MG63 (cell line): ENCODE measurements around the gene LRCH4. TPM values are rescaled to one million over a fixed set of nuclear protein-coding genes. Genes with fewer than 3 reads are reported as not detected.
A peak's percentile ranks its signal among the peaks of the same experiment; 100 is the strongest.

Source experiments
- DNase-seq: peaks from one replicate; pipeline ENCODE4 v3.0.0-alpha.2; 2020
- H3K27me3 ChIP-seq: fragments of 250-450 bp; sonication (Bioruptor Pico); 2 replicates; pipeline ENCODE4 v1.5.1; 2020; ENCODE audit warnings: mild to moderate bottlenecking, moderate library complexity
- H3K36me3 ChIP-seq: fragments of 250-450 bp; sonication (Bioruptor Pico); 2 replicates; pipeline ENCODE4 v1.5.1; 2020; ENCODE audit warnings: mild to moderate bottlenecking, moderate library complexity
- H3K4me3 ChIP-seq: fragments of 250-450 bp; sonication (Bioruptor Pico); 2 replicates; pipeline ENCODE4 v1.5.1; 2020; ENCODE audit warnings: mild to moderate bottlenecking, moderate library complexity
- H3K9me3 ChIP-seq: fragments of 250-450 bp; sonication (Bioruptor Pico); 2 replicates; pipeline ENCODE4 v1.5.1; 2020; ENCODE audit warnings: mild to moderate bottlenecking, moderate library complexity
- total RNA-seq: library from RNA; depleted of rRNA; stranded (reverse); fragments of >200 nt; shearing (Covaris generic); gene quantifications from 2 replicates; pipeline ENCODE4 v1.2.3, GENCODE V29; 2014; ENCODE audit warnings: low replicate concordance

LRCH4 gene
- total RNA-seq, 1 experiment from 2014 or later = 6.3 TPM

DNA sequence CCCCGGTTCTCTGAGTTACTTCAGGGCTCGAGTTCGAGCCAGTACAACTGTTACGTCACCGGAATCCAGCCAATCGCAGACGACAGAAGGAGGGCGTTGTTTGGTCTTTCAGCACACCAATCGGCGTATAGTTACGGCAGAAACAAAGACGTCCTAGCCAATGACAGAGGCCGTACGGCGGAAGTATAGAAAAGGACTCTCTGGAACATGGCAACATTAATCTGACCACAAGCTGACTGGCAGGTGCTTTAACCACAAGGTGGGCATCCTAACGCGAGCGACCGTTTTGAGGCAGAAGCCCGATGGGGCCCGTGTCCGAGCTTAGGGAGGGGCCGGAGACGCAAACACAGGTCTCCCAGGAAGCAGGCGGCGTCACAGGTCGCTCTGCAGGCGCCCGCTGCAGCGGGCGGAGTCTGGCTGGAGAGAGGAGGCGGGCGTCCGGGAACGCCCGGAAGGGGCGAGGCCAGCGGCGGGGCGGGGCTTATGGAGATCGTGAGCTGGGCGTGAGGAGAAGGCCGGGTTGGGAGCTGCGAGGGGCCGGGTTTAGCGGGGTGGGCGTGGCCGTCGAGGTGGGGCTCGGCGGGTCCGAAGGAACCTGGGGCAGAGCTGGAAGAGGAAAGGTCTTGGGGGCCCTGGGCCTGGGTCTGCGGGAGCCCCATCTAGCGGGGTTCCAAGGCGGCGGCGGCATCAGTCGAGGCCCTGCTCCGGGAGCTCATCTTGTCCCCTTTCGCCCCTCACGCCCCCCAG lies 26.2 kb upstream of the LRCH4 start, which contains the start of gene MOSPD3:
MOSPD3 (plus strand) TSS at position 558 of the 747 bp plus-strand sequence. CDS start 252 bp downstream, outside the sequence.
- peak within 1 kb of the TSS; percentile 64 for H3K4me3 ChIP-seq

DNA sequence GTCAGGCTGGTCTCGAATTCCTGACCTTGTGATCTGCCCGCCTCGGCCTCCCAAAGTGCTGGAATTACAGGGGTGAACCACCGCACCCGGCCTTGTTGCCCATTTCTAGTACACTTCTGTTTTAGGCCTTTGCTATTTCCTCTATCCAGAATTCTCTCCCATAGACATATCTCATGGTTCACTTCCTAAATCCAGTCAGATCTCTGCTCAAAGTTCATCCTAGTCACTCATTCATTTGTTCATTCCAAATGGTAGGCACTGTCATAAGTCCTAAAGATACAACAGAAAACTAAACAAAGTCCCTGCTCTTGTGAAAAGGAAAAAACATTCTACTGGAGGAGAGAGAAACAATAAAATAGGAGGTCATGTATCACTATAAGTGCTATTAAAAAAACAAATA lies 24.0 kb upstream of the LRCH4 start:
- Histone ChIP-seq H3K4me3 (no peak overlapping the region), H3K27me3 (no peaks in the 10 kb centered on the region), H3K36me3 (peaks cover 9% of the 10 kb centered on the region), H3K9me3 (no peaks in the 10 kb centered on the region)
- no peak for DNase-seq

More for the DNA sequence above, 26.2 kb upstream of the LRCH4 start, which contains the start of gene MOSPD3:
- Histone ChIP-seq H3K9me3 (no peaks in the 10 kb centered on the region), H3K36me3 (peaks cover 5% of the 10 kb centered on the region), H3K27me3 (no peaks in the 10 kb centered on the region)
- peak; percentile 94 for DNase-seq

DNA sequence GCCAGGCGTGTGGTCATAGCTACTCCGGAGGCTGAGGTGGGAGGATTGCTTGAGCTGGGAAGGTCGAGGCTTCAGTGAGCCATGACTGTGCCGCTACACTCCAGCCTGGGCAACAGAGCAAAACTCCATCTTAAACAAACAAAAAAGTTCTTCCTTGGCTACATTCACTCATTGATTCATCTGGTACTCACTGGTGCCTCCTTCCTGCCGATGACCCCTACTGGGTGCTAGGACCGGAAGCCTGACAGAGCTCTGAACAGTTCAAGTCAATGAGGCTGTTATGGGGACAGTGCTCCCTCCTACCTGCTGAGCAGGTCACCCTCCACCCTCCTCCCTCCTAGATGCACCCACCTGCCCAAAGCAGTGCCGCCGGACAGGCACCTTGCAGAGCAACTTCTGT lies 21.2 kb upstream of the LRCH4 start:
- peak; percentile 59 for DNase-seq
- Histone ChIP-seq H3K9me3 (no peaks in the 10 kb centered on the region), H3K4me3 (no peak overlapping the region), H3K36me3 (peaks cover 9% of the 10 kb centered on the region), H3K27me3 (no peaks in the 10 kb centered on the region)

GRCh38 chr7:100606313-100606712 lies 20.4 kb upstream of the LRCH4 start:
- Histone ChIP-seq H3K36me3 (peaks cover 9% of the 10 kb centered on the region), H3K27me3 (no peaks in the 10 kb centered on the region), H3K4me3 (no peak overlapping the region), H3K9me3 (no peaks in the 10 kb centered on the region)
- no peak for DNase-seq

- Histone ChIP-seq H3K27me3 (no peaks in the 10 kb centered on the region), H3K4me3 (no peak overlapping the region)
- DNase-seq = no peak
Observed at GRCh38 chr7:100604976-100605911, 19.3 kb upstream of the LRCH4 start.

DNA sequence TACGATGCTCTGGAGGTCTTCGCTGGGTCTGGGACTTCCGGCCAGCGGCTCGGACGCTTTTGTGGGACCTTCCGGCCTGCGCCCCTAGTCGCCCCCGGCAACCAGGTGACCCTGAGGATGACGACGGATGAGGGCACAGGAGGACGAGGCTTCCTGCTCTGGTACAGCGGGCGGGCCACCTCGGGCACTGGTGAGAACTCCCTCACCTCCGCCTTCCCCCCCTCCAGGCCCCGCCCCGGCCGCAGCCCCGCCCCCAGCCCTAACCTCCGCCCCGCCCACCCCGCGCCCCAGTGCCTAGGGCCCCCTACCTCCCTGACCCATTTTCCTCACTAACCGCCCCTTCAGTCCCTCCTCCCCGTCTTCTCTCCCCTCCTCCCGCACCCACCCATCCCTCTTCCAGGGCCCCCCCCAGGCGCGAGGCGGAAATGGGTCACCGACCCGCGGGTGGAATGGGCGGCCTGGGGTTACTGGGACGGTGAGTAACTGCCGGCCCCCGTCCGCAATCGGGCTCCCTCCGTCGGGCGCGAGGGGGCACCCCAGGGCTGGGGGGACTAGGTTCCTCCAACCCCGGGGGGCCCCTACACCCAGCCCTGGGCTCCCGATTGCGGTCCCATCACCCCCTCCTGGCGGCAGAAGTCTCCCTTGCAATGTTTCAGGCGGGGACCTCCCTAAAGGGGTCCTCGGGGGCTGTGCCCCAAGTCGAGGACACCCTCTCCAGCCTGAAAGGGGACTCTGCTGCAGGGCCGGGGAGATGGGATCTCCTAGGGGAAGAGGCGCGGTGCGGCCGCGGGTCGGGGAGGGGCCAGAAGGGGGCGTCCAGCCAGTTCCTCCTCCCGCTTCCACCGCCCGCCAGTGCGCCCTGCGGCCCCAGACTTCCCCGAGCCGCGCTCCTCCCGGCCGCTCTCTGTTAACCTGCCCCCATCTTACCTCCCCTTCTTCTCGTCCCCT lies 18.4 kb upstream of the LRCH4 start:
- no peaks in the 10 kb centered on the region for H3K9me3 ChIP-seq
- no peaks in the 10 kb centered on the region for H3K27me3 ChIP-seq
- no peak overlapping the region for H3K4me3 ChIP-seq
- H3K36me3 ChIP-seq = peaks cover 9% of the 10 kb centered on the region
- no peak for DNase-seq

More at GRCh38 chr7:100604976-100605911, 19.3 kb upstream of the LRCH4 start:
- no peaks in the 10 kb centered on the region for H3K9me3 ChIP-seq
- H3K36me3 ChIP-seq = peaks cover 9% of the 10 kb centered on the region

GRCh38 chr7:100603726-100604027 lies 17.7 kb upstream of the LRCH4 start:
- DNase-seq = no peak
- Histone ChIP-seq H3K36me3 (peaks cover 9% of the 10 kb centered on the region), H3K27me3 (no peaks in the 10 kb centered on the region), H3K4me3 (peak overlapping the region; percentile 61), H3K9me3 (no peaks in the 10 kb centered on the region)

DNA sequence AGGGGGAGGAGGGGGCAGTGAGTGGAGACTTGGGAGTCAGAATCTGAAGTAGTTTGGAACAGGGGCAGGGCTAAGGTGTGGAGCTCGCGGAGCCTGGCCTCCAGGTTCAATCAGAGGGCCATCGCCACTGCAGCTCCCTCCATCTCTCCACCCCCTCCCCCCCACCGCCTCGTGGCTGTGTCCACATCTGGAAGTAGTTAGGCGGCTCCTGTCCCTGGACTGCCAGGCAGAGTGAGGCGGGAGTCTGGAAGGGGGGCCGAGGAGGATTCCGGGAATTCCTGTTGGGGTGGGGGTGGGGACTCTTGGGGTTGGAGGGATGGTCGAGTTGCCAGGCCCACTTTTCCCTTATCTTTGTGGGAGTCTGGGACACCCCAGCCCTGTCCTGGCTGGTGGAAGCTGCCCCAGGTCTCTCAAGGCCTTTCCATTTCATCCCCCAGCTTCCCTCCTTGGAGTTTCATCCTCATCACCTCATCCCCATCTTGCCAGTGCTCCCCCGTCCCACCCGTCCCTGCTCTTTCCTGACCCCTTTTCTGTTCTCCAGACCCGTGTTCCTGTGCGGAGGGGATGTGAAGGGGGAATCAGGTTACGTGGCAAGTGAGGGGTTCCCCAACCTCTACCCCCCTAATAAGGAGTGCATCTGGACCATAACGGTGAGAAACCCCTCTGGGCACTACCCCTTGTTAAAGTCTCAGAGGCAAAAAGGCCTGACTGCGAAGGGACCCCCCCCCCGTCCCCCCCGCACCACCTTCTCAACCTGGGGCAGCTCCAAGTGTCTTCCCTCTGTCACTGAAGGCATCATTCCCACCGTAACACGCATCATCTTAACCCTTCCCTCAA lies 17.2 kb upstream of the LRCH4 start:
- Histone ChIP-seq H3K27me3 (no peaks in the 10 kb centered on the region), H3K9me3 (no peaks in the 10 kb centered on the region), H3K36me3 (peaks cover 9% of the 10 kb centered on the region), H3K4me3 (peak overlapping the region; percentile 61)
- peak; percentile 80 for DNase-seq

DNA sequence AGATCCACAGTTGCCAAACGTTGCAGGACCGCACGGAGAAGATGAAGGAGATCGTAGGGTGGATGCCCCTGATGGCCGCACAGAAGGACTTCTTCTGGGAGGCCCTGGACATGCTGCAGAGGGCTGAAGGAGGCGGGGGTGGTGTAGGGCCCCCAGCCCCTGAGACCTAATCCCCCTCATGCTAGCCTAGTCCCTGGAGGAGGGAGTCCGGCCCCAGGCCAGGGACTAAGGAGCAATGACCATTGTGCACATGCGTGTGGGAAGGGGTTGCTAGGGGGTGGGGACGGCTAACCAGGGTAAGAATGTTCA lies 14.8 kb upstream of the LRCH4 start:
- no peak for DNase-seq
- no peaks in the 10 kb centered on the region for H3K27me3 ChIP-seq
- H3K36me3 ChIP-seq = no peaks in the 10 kb centered on the region; the same call in 1 of the 2 replicates
- H3K9me3 ChIP-seq = no peaks in the 10 kb centered on the region
- no peak overlapping the region for H3K4me3 ChIP-seq

GRCh38 chr7:100599911-100600729 lies 14.2 kb upstream of the LRCH4 start:
- Histone ChIP-seq H3K4me3 (no peak overlapping the region), H3K9me3 (no peaks in the 10 kb centered on the region), H3K36me3 (no peaks in the 10 kb centered on the region; the same call in 1 of the 2 replicates), H3K27me3 (no peaks in the 10 kb centered on the region)
- DNase-seq = no peak

DNA sequence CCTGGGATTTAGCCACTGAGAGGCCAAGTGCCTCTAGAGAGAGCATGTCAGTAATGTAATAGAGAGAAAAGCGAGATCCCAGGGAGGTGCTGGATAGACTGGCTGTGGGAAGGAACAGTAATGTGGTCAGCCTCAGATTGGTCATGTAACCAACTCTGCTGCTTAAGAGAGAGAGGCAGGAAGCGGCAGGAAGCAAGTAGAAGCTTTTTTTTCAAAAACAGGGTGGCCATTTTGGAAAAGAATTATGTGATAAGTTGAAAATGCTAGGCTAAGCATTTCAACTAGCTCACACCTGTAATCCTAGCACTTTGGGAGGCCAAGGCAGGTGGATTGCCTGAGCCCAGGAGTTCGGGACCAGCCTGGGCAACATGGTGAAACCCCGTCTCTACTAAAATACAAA lies 12.5 kb upstream of the LRCH4 start:
- DNase-seq = no peak

DNA sequence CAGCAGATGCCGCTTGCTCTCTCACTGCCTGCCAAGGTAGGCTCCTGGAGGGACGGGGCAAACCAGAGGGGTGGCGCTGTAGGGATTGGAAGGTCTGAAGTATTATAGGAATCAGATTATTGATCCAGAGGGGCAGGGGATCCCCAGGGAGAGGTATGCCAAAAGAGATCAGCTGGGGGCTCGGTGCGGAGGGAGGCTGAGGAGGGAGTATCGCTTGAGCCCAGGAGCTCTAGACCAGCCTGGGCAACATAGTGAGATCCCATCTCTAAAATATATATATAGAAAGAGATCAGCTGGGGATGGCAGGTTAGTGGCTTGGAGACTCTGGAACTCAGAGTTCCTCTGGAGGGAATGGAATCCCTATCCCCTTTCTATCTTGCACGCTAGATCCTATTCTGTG lies 9.3 kb upstream of the LRCH4 start:
- no peaks in the 10 kb centered on the region for H3K36me3 ChIP-seq
- no peaks in the 10 kb centered on the region for H3K9me3 ChIP-seq
- H3K4me3 ChIP-seq = no peak overlapping the region
- H3K27me3 ChIP-seq = no peaks in the 10 kb centered on the region
- DNase-seq = no peak

More for the DNA sequence above, 12.5 kb upstream of the LRCH4 start:
- H3K4me3 ChIP-seq = no peak overlapping the region
- no peaks in the 10 kb centered on the region for H3K9me3 ChIP-seq
- no peaks in the 10 kb centered on the region for H3K27me3 ChIP-seq
- H3K36me3 ChIP-seq = no peaks in the 10 kb centered on the region

- H3K9me3 ChIP-seq = no peaks in the 10 kb centered on the region
- no peaks in the 10 kb centered on the region for H3K36me3 ChIP-seq
- H3K4me3 ChIP-seq = no peak overlapping the region
- H3K27me3 ChIP-seq = no peaks in the 10 kb centered on the region
- no peak for DNase-seq
Observed at GRCh38 chr7:100591596-100591995, 5.7 kb upstream of the LRCH4 start.

DNA sequence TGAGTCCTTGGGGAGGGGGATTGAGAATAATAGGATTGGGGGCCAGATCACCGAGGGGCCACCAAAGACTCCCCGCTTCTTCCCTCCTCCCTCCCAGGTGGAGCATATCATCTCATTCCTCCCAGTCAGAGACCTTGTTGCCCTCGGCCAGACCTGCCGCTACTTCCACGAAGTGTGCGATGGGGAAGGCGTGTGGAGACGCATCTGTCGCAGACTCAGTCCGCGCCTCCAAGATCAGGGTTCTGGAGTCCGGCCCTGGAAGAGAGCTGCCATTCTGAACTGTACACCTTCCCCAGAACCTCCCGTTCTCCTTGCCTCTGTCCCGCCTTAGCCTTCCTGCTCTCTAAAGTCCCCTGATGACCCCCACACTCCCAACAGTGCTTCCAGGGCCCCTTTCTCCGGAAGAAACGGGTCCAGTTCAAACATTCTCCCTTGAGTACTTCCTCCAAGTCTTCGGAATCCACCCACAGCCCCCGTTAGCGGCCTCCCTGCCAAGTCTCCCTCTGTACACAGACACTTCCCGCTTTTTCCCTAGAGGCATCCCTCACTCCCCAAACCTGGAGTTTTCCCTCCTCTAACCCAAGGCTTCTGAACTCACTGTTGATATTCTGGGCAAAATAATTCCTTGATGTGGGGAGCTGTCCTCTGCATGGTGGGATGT lies 4.3 kb upstream of the LRCH4 start:
- no peaks in the 10 kb centered on the region for H3K27me3 ChIP-seq
- no peaks in the 10 kb centered on the region for H3K9me3 ChIP-seq
- H3K36me3 ChIP-seq = no peaks in the 10 kb centered on the region
- no peak overlapping the region for H3K4me3 ChIP-seq
- no peak for DNase-seq
